SU-DHL-6 (cell line): ENCODE results near the gene ACBD4.

ENCODE experiments used
- CTCF ChIP-seq: fragments of 200-600 bp; sonication (generic); IDR thresholded peaks from one replicate; pipeline ENCODE4 v1.5.1; 2017; ENCODE audit warnings: antibody characterized with exemption, mild to moderate bottlenecking, low read length, moderate library complexity; ENCODE audit not compliant: insufficient read depth, poor library complexity, severe bottlenecking
- EZH2phosphoT487 ChIP-seq: fragments of 200-600 bp; sonication (generic), shearing (Covaris generic); conservative IDR thresholded peaks from 2 replicates; pipeline ENCODE4 v1.6.1; 2018; ENCODE audit warnings: mild to moderate bottlenecking, antibody characterized with exemption, low read length, moderate library complexity, mixed read lengths

- TF ChIP-seq CTCF (no peak), EZH2phosphoT487 (no peak)
These were observed 25.2 kb downstream of the ACBD4 start for GRCh38 chr17:45160447-45161287.
